Heart left ventricle (tissue), 16 donors: ENCODE results near the gene OR10K2. TPM values are rescaled to one million over a fixed set of nuclear protein-coding genes. Genes with fewer than 3 reads are reported as not detected.

Experiments
- ATAC-seq, 4 donors: fragments of 200-7000 bp; cut with Tn5 transposase; one replicate each; pipeline ENCODE4 v1.9.1; 2020 to 2022; ENCODE audit warnings: moderate library complexity in 4 of 4, mild to moderate bottlenecking in 3 of 4, moderate number of reproducible peaks in 1 of 4
- DNase-seq, 5 donors: peaks; one replicate each; pipeline ENCODE4 v3.0.0-alpha.2; 2020
- H3K27ac ChIP-seq, 12 donors: fragments of 200-600 bp; sonication (generic) in 4 of 12; one replicate each; pipeline versions ENCODE4 v1.5.0 to v1.8.0; 2016 to 2022; ENCODE audit warnings: mild to moderate bottlenecking in 2 of 12
- H3K27me3 ChIP-seq, 9 donors: fragments of 200-600 bp; sonication (generic) in 2 of 9; one replicate each; pipeline versions ENCODE4 v1.5.1 to v1.8.0; 2016 to 2022; ENCODE audit warnings: mild to moderate bottlenecking in 3 of 9
- H3K36me3 ChIP-seq, 9 donors: fragments of 200-600 bp; sonication (generic) in 2 of 9; one replicate each; pipeline versions ENCODE4 v1.5.0 to v1.8.0; 2018 to 2022; ENCODE audit warnings: mild to moderate bottlenecking in 2 of 9
- H3K4me1 ChIP-seq, 12 donors: fragments of 200-600 bp; sonication (generic) in 4 of 12; one replicate each; pipeline versions ENCODE4 v1.5.0 to v1.8.0; 2016 to 2022; ENCODE audit warnings: mild to moderate bottlenecking in 3 of 12
- H3K4me3 ChIP-seq, 12 donors: fragments of 200-600 bp; sonication (generic) in 4 of 12; one replicate each; pipeline versions ENCODE4 v1.5.0 to v1.8.0; 2017 to 2022; ENCODE audit warnings: mild to moderate bottlenecking in 9 of 12, moderate library complexity in 4 of 12
- H3K9me3 ChIP-seq, 12 donors: fragments of 200-600 bp; sonication (generic) in 4 of 12; one replicate each; pipeline versions ENCODE4 v1.5.0 to v1.8.0; 2016 to 2022; ENCODE audit warnings: mild to moderate bottlenecking in 1 of 12
- CTCF ChIP-seq, 12 donors: fragments of 200-600 bp; sonication (generic) in 4 of 12; IDR thresholded peaks; one replicate each; pipeline versions ENCODE4 v1.5.0 to v1.8.0; 2018 to 2022; ENCODE audit warnings: antibody characterized with exemption in 12 of 12, mild to moderate bottlenecking in 5 of 12
- POLR2A ChIP-seq, 2 donors: fragments of 450-650 bp; IDR thresholded peaks; one replicate each; pipeline ENCODE4 v1.6.1; 2017; ENCODE audit warnings: antibody characterized with exemption in 2 of 2, mild to moderate bottlenecking in 2 of 2, moderate library complexity in 2 of 2
- WGBS, 4 donors: extraction: QIAGEN DNeasy Blood & Tissue Kit in 2 of 4; methylation state at CpG; one replicate each; pipeline versions ENCODE4 v1.1.5 to v1.1.7; 2013 to 2018; 5-methylcytosine and 5-hydroxymethylcytosine counted together
- intact Hi-C, 10 donors: fragments of 100-400 bp; cut with DNase I; formaldehyde crosslinking; loops; one replicate each; pipeline versions ENCODE4 v1.11.1 to v1.14.2; 2022
- long read RNA-seq, 3 donors: library from polyadenylated mRNA; unstranded; transcript quantifications; one replicate each; pipeline ENCODE4 v2.0.0, GENCODE V29; 2020 to 2021
- polyA plus RNA-seq, 2 donors: library from polyadenylated mRNA; stranded (reverse); fragments of 200-250 nt; gene quantifications; one replicate each; pipeline ENCODE4 v1.2.3, GENCODE V29; 2013
- total RNA-seq, 9 donors: library from RNA; depleted of rRNA in 2 of 9; stranded (reverse); fragments of >200 nt in 2 of 9; fragmentation: NEBNext Ultra II Directional in 3 of 9; extraction: Animal tissue kit (Norgen Biotek cat#: 25700) in 3 of 9; gene quantifications; one replicate each; pipeline versions ENCODE4 v1.1.0 to v1.2.4, GENCODE V29; 2016 to 2023
- donor health status: ischemic (EF 13 %, LVEDD 7.1; RV severe dilation, severe dysfunction).
- donor health status: healthy with polysubstance abuse.
- donor health status: DM: no; HTN: yes; CAD: no.
- donor health status: DM: no; HTN: no; CAD: no.
- donor health status: ischemic (EF 25% LVEDD 6.9; RV normal size, moderate dysfunction).
- donor health status: ischemic (EF 25% LVEDD 5.7; RV mildly dilated, moderate dysfunction).
- donor health status: healthy.
- donor health status: DM: yes; HTN: yes; CAD: no.
- donor health status: ischemic (EF 35%, LVEDD 5.7; RV mildly dilated, moderate dysfunction).
- donor health status: nonischemic (EF 11% LVEDD 7.7; RV severe dilation, severe dysfunction).
- donor health status: DM: yes; HTN: yes; CAD: no.
- donor health status: PGD.
- donor health status: ischemic (EF 29% LVEDD 5.4; RV normal size, mild dysfunction).
- donor health status: nonischemic (EF 23%, LVEDD 6.1; RV moderate dilation, normal function).

Gene OR10K2
- total RNA-seq: not detected
- not detected for polyA plus RNA-seq
- long read RNA-seq, donor 1: 0 reads
- long read RNA-seq, donor 2: 0 reads
- long read RNA-seq, donor 3: 0 reads

GRCh38 chr1:158426137-158426536, at the start of gene OR10K2:
Gene OR10K2 (minus strand): TSS chr1:158426237. CDS start chr1:158420866, 5,371 bp downstream.
- intact Hi-C loops: no loop called here
- no peak for ATAC-seq
- Histone ChIP-seq H3K9me3 (peaks cover 0 to 20% (median 0%) of the 10 kb centered on the region in 12 donors), H3K36me3 (no peaks in the 10 kb centered on the region), H3K27ac (no peak within 1 kb of the TSS), H3K27me3 (no peaks in the 10 kb centered on the region), H3K4me3 (no peak within 1 kb of the TSS), H3K4me1 (peaks cover 0 to 5% (median 0%) of the 10 kb centered on the region in 12 donors)
- DNase-seq: no peak
- 86 to 91% (median 89%) methylated on average over 1 of the region's 1 CpG for WGBS, 4 donors
- no peak for TF ChIP-seq CTCF (IDR thresholded peaks at IDR 0.05)
- no peak for TF ChIP-seq POLR2A (IDR thresholded peaks at IDR 0.05)

GRCh38 chr1:158471920-158472319, 45.9 kb upstream of the OR10K2 start, which contains the start of gene OR10R2:
Gene OR10R2 (plus strand): TSS chr1:158472220. CDS start chr1:158472326, 106 bp downstream.
- H3K27ac ChIP-seq: no peak within 1 kb of the TSS
- no peak for TF ChIP-seq CTCF (IDR thresholded peaks at IDR 0.05)
- TF ChIP-seq POLR2A (IDR thresholded peaks at IDR 0.05): no peak
- no peaks in the 10 kb centered on the region for H3K27me3 ChIP-seq
- H3K4me3 ChIP-seq: no peak within 1 kb of the TSS
- H3K9me3 ChIP-seq: no peaks in the 10 kb centered on the region
- DNase-seq (no peak), ATAC-seq (no peak)
- H3K36me3 ChIP-seq: no peaks in the 10 kb centered on the region
- intact Hi-C loops: no loop called here
- no peaks in the 10 kb centered on the region for H3K4me1 ChIP-seq

- no peak for TF ChIP-seq CTCF (IDR thresholded peaks at IDR 0.05)
- TF ChIP-seq POLR2A (IDR thresholded peaks at IDR 0.05): no peak
- ATAC-seq: no peak
- H3K36me3 ChIP-seq: no peaks in the 10 kb centered on the region
- H3K4me1 ChIP-seq: no peaks in the 10 kb centered on the region
- no peaks in the 10 kb centered on the region for H3K9me3 ChIP-seq
- intact Hi-C loops: no loop called here
- no peak within 1 kb of the TSS for H3K4me3 ChIP-seq
- no peak within 1 kb of the TSS for H3K27ac ChIP-seq
- H3K27me3 ChIP-seq: no peaks in the 10 kb centered on the region
- 67 to 76% (median 70%) methylated on average over 2 of the region's 2 CpGs for WGBS, 4 donors
- DNase-seq: no peak
These were observed 35.5 kb upstream of the OR10K2 start, which contains the start of gene OR10K1 for GRCh38 chr1:158461534-158461933. Gene OR10K1 (plus strand): TSS chr1:158461834. CDS start chr1:158465562, 3,728 bp downstream.

GRCh38 chr1:158458263-158458662, 32.2 kb upstream of the OR10K2 start:
- DNase-seq (no peak), ATAC-seq (no peak)
- Histone ChIP-seq H3K4me1 (no peaks in the 10 kb centered on the region), H3K4me3 (no peak overlapping the region), H3K9me3 (peaks cover 0 to 3% (median 0%) of the 10 kb centered on the region in 12 donors), H3K36me3 (no peaks in the 10 kb centered on the region), H3K27me3 (no peaks in the 10 kb centered on the region), H3K27ac (no peak overlapping the region)
- TF ChIP-seq POLR2A (IDR thresholded peaks at IDR 0.05): no peak
- no peak for TF ChIP-seq CTCF (IDR thresholded peaks at IDR 0.05)
- intact Hi-C loops: no loop called here
